ENCODE measurements around the gene CENPT.

The CENPT gene

GRCh38 chr16:67805718-67806427 is 41.6 kb downstream of the CENPT start:
- DNase-seq: no peak

DNA sequence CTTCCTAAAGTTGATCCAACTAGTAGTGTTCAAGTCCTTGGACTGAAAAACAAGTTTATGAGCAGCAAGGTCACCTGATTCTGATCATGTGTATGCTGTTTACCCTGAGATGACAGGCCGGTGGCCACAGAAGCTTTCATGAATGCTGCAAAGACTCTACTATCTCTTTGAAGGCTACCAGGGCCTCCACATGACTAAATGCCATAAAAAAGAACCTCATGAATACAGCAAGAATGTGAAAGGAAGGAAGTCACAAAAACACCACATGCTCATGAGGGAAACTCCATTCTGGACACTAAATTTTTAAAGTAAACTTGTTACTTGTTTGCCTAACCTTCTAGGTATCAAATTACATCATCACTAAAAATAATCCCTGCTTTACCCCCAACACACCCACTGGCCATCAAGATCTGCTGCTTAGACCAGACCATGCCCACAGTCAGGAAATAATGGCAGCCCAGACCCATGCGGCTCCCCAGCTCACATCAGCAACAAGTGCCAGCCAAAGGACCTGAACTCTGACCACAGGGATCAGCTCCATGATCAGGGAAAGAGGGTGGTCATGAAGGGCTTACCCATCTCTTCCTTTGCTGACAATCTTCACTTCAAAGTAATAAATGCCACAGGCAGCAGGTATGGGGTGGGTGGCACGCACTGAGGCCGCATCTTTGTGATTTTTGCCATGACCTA is 42.5 kb downstream of the CENPT start:
- no peak for DNase-seq

DNA sequence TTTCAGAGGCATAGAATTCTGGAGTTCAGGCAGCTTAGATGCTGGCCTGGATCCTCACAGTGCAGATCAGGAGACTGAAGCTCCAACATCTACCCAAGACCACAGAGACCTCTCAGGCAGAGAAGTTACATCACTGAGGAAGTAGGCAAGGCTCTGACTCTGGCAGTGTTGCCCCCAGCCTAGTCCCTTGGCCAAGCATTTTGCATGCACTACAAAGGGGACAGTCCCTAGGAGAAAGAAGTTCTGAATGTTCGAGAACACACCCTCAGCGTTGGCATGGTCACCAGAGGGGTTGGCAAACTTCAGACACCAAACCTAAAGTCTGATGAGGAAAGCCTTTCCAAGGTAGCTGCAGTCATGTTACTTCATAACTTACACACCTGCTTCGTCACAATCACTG is 43.6 kb downstream of the CENPT start:
- no peak for DNase-seq

GRCh38 chr16:67801883-67802282 is 45.6 kb downstream of the CENPT start:
- DNase-seq: no peak

- no peak for DNase-seq
Measured at GRCh38 chr16:67801241-67801640, 46.3 kb downstream of the CENPT start.

DNA sequence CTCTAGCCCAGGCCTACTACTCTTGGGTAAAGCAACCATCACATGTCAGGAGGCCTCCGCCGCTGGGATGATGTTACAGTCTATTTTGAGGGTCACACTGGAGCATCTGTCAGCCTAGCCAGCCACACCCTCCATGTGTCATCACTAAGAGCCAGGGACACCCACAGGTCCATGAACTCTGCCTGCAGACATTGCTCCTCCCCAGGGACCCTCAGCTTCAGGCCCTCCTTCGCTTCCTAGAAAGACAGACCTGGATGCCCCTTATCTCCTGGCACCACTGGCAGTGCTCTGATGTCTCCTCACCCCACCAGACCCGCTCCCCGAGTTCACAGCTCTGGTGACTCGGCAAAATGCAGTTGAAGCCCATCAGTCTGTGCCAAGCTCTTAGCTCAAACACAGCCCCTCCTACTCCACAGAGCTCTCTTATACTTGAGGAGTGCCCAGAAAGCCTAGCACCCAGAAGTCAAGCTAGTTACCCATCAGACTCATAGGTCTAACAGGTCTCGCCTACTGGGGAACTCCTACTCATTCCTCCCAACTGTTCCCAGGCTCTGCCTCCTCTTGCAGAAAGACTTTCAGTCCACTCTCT is 47.1 kb downstream of the CENPT start:
- DNase-seq: no peak

DNA sequence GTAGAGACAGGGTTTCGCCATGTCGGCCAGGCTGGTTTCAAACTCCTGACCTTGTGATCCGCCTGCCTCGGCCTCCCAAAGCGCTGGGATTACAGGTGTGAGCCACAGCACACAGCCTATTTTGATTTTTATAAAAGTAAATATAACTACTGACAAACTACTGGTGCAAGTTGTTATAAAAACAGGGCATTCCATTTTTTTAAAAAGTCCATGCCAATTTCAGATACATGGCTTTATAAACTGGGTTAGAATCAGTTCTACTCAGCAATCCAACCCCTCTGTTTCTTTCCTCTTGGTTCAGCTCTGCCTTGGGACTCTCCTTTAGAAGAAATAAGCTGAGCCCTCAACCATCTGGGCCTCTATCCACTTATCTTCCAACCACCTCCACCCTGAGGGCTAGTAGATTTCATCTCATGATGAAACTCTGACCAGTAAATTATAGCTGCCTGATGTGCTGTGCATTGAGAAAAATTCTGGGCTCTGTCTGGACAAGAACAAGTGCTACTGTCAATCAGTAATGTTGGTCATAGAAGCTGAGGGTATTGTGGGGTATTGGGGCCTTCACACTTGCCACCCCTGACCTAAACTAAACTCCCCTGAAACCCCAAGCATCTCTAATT is 51.3 kb downstream of the CENPT start:
- DNase-seq: no peak

DNA sequence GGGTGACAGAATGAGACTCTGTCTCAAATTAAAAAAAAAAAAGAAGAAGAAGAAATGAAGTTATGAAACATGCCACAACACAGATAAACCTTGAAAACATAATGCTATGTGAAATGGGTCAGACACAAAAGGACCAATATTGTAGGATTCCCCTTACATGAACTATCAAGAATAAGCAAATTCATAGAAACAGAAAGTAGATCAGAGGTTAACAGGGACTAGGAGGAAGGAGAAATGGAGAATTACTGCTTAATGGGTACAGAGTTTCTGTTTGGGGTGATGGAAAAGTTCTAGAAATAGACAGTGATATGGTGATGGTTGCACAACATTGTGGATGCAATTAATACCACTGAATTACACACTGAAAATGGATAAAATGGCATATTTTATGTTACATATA is 57.4 kb downstream of the CENPT start:
- no peak for DNase-seq

GRCh38 chr16:67786491-67786890 is 61.0 kb downstream of the CENPT start:
- DNase-seq: no peak

GRCh38 chr16:67783353-67783725 is 64.2 kb downstream of the CENPT start:
- no peak for DNase-seq

DNA sequence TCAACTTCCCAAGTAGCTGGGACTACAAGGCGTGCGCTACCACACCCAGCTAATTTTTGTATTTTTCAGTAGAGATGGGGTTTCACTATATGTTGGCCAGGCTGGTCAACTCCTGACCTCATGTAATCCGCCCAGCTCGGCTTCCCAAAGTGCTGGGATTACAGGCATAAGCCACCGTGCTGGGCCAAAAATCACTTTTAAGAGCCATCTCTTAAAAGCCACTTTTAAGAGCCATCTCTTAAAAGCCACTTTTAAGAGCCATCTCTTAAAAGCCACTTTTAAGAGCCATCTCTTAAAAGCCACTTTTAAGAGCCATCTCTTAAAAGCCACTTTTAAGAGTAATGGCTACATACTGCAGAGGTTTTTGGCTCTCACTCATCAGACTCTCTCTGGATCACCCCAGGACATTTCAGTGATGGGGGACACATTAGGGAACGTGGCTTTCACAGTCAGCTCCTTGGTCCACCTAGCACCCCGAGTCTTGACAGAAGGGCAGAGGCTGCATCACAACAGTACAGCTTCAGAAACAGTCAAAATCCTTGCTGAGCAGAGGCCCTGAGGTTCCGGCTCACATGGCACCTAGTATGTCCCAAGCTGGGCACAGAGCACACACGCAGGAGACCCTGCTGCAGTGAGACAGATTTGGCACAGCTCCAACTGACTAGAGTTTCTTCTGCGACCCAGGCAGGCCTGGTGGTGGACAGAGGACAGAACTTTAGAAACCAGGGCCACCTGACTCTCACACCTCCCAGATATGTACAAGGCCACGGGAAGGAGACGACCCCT is 64.7 kb downstream of the CENPT start:
- no peak for DNase-seq

DNA sequence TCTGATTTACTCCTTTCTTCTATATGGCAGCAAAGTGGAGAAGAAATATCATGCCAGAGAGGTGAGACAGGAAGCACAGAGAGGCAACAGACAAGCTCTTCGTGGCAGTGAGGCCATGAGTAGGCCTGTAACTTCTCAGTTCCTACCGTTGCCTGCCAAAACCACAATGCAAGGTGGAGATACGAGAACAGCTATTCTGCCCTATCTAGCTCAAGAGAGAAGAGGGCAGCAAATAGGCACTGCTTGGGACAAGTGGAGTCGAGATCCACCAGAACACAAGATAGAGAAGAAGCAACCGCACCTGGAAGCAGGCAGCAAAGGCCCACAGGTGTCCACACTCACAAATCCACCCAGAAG is 66.0 kb downstream of the CENPT start:
- no peak for DNase-seq

- DNase-seq: no peak
Measured at GRCh38 chr16:67780847-67781564, 66.5 kb downstream of the CENPT start.

GRCh38 chr16:67779256-67780014 is 68.1 kb downstream of the CENPT start:
- DNase-seq: no peak

Data from GOT3 (cell line).